ENCODE measurements around the gene HIRIP3. TPM values are rescaled to one million over a fixed set of nuclear protein-coding genes. Genes with fewer than 3 reads are reported as not detected.
"Not testable (repeated sequence)": the region's sequence is repeated elsewhere in the genome, so short reads cannot be mapped to it uniquely, and the experiment has no call there.

HIRIP3 gene
- total RNA-seq, 1 donor from 2014 or later, result 13.1 TPM

- DNase-seq, result no peak
These were observed 21.3 kb upstream of the HIRIP3 start for GRCh38 chr16:30016555-30017276.

- DNase-seq, result not testable (repeated sequence)
These were observed 20.0 kb upstream of the HIRIP3 start for GRCh38 chr16:30015450-30015849.

- not testable (repeated sequence) for DNase-seq
These were observed 17.2 kb upstream of the HIRIP3 start for GRCh38 chr16:30012598-30012997.

GRCh38 chr16:30011714-30012504 is 16.5 kb upstream of the HIRIP3 start:
- peak; percentile 48 for DNase-seq

- no peak for DNase-seq
These were observed 15.7 kb upstream of the HIRIP3 start, which contains the start of gene DOC2A for GRCh38 chr16:30010844-30011713. Gene DOC2A, minus strand, starts transcription at chr16:30011027. Its CDS starts 805 bp downstream, at chr16:30010222.

GRCh38 chr16:30009990-30010843 is 14.8 kb upstream of the HIRIP3 start:
- no peak for DNase-seq

- peak; percentile 17 for DNase-seq
These were observed 13.9 kb upstream of the HIRIP3 start for GRCh38 chr16:30009085-30009862.

GRCh38 chr16:30007378-30007895 is 12.0 kb upstream of the HIRIP3 start:
- DNase-seq, result no peak

GRCh38 chr16:30006659-30007377 is 11.4 kb upstream of the HIRIP3 start:
- no peak for DNase-seq

- no peak for DNase-seq
These were observed 10.7 kb upstream of the HIRIP3 start for GRCh38 chr16:30006095-30006473.

GRCh38 chr16:30005341-30006094 is 10.1 kb upstream of the HIRIP3 start:
- DNase-seq, result no peak

- no peak for DNase-seq
These were observed 9.4 kb upstream of the HIRIP3 start for GRCh38 chr16:30004811-30005242.

- no peak for DNase-seq
These were observed 9.0 kb upstream of the HIRIP3 start for GRCh38 chr16:30004424-30004776.

- DNase-seq, result no peak
These were observed 8.4 kb upstream of the HIRIP3 start for GRCh38 chr16:30003670-30004423.

GRCh38 chr16:30002614-30003346 is 7.4 kb upstream of the HIRIP3 start:
- DNase-seq, result no peak

GRCh38 chr16:30000735-30001631 is 5.6 kb upstream of the HIRIP3 start:
- DNase-seq, result no peak

- no peak for DNase-seq
These were observed 4.2 kb upstream of the HIRIP3 start for GRCh38 chr16:29999605-30000004.

Measured in occipital lobe (tissue), 2 donors.